A549 treated with ZK216348 at 1 μM for 4 hours (cell line): Measurements from ENCODE around the gene EDN1. TPM values are rescaled to one million over a fixed set of nuclear protein-coding genes. Genes with fewer than 3 reads are reported as not detected.

Source experiments
- total RNA-seq: library from RNA; stranded (reverse); fragments of 200-300 nt; extraction: Qiagen RNA extraction; gene quantifications from 5 replicates; pipeline ENCODE4 v1.2.3, GENCODE V29; 2022; ENCODE audit warnings: low read depth

EDN1 gene
- total RNA-seq = 36.8 to 57.2 TPM (median 41.6 TPM) in 5 replicates

GRCh38 chr6:12289933-12290820 is at the start of gene EDN1:
TSS of gene EDN1 (plus strand) at chr6:12290361. CDS start at chr6:12290630, 269 bp downstream.

